ENCODE results near the gene MUS81.
"Not testable (repeated sequence)": the region's sequence is repeated elsewhere in the genome, so short reads cannot be mapped to it uniquely, and the experiment has no call there.

Gene MUS81

DNA sequence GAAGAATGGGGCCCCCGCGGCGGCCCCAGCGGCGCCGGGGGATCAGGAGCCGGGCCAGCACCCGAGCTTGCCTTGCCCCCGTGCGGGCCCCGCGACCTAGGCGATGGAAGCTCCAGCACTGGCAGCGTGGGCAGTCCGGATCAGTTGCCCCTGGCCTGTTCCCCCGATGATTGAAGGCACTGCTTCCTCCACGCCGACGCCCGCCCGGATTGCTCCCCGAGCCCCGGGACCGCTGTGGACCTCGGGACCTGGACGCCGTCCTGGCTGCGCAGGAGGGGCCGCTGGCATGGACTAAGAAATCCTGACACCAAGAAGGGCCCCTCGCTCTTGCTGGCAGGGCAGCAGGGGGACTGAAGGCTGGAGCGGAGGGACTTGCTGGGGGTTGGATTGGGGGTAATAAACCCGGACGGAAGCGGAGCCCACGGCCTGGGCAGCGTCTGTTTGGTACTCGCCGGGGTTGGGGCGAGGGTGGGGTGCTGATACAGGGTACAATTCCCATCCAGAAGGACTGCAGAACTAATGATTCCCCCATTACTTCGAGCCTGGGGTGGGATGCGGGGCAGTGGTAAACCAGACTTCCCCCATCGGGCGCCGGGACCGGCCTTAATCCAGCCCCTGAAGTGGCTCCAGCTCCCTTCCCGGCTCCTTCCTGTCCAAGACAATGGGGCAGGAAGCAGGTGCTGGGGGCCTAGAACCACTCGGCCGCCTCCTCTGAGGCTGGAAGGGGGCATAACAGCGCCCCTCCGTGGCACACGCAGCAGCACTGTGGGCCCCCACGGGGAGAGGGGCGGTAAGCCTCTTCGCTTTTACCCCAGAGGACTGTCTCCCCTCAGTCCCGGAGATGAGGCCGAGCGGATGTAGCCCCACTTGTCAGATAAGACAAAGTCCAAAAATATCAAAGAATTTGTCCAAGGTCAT is 31.2 kb downstream of the MUS81 start:
- DNase-seq (ENCODE audit: low read depth in 2 of 2) = no peak

DNA sequence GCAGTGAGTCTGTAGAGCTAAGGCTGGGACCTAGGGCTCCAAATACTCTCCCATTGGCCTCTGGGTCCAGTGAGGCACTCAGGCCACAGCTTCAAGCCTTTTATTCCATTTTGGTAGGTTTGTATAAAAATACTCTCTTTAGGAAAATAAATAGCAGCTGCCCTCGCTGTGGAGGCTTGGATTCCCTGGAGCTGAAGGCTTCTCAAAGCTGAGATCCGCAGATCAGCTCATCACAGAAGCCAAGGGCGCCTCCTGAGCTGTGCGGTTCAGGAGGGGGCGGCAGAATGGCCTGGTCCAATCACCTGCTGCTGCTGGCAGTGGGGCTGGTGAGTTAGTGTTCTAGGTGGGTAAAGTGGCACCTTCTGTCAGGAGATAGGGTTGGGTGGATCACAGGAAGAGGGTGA is 31.9 kb downstream of the MUS81 start:
- DNase-seq (ENCODE audit: low read depth in 2 of 2) = not testable (repeated sequence)

DNA sequence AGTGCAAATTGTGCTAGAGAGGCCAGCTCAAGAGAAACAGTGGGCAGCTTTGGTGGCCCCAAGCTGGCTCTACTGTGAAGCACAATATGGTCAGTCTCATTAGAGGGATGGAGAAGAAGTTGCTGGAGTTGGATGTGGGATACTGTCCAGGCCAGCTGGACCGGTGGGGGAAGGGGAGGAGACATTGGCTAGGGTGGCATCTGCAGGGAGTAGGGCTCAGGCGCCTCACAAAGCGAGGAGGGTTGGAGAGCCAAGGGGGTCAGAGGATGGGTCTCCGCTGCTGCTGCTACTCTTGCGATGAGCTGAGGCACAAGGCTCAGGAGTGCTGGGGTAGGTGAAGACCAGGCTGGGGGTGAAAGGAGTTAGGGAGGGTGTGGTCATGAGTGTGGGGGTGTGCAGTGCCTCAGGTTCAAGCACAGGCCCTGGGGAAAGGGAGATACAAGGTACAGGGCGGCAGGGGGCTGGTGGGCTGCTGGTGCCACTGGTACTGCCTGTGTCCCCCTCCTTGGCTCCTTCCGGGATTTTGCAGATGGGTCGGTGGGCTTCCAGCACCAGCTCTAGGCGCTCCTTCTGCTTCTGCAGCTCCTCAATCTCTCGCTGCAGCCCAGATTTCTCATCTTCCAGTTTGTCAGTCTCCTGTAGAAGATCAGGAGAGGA is 32.6 kb downstream of the MUS81 start:
- DNase-seq (ENCODE audit: low read depth in 2 of 2) = no peak

DNA sequence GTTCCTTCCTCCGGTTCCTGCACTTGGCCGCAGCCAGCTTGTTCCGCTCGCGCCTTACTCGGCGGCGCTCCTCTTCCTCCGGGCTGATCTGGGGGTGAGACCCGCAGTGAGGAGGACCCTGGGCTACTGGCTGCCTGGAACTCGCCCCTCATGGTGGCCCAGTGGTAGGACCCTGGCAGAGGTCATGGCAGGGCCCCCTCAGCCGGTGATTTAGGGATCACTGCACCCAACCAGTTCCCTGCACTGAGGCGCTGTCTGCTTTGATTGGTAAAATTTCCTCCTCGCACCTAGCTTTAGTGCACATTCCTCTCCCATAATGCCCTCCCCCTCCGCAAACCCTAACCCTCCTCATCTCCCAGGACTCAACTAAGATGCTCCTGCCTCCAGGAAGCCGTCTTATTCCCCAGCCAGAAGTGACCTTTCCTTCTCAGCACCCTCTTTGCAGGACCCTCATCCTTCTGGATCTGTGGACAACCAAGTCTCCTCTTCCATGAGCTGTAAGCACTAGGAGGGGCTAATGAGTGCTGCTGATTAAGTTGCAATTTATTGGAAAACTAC is 33.9 kb downstream of the MUS81 start:
- DNase-seq (ENCODE audit: low read depth in 2 of 2) = no peak

DNA sequence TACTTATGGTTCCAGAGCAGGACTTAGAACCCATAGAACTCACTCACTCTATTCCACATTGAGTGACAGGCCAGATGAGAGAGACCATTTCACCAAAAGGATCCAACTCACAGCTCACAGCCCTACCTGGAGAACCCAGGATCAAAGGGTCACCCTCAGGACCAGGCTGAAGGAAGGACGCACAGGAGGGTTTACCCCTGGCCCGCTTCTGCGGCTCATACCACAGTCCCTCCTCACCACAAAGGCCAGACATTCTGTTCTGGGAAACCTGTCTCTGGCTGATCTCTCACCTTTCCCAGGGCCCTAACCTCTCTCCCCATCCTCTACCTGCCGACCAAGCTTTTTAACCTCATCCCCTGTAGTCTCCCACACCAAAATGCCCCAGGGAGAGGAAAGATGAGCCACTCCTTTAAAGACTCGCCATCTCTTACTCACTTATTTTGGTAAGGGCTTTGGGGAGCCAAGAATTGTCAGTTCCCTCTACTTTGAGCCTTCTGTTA is 35.3 kb downstream of the MUS81 start:
- no peak for DNase-seq (ENCODE audit: low read depth in 2 of 2)

DNA sequence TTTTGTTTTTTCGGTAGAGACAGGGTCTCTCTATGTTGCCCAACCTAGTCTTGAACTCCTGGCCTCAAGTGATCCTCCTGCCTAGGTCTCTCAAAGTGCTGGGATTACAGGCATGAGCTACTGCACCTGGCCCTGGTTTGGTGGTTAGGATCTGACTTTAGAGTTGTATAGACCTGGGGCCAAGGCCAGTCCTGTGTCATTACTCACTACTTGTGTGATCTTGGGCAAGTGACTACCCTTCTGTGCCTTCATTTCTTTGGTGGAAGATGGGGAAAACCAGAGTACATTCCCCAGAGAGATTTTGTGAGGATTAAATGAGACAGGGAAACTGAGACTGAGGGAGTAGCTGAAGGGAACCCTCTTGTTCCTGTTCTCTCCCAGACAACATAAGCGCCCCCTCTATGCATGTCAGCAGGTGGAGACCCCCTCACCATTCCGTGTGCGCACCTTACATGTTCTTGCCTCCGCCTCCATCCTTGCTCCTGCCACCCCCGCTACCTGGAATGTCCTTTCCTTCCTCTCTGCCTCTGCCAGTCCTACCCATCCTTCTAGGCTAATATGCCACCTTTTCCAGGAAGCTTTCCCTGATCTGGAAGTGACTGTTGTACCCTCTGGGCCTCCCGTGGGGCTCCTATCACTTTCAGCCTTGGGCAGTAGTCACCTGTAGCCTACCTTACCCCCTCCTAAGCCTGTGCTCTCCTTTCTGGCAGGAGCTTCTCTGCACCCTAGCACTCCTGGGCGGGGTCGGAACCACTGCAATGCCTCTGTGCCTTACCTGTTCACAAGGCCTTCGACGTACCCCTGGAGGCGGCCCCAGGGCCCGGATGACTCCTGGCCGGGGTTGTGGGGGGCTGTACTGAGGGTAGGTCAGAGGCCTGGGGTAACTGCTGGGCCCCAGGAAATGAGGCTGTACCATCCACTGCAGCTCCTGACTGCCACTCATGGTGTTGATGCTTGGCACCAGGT is 36.1 kb downstream of the MUS81 start:
- no peak for DNase-seq (ENCODE audit: low read depth in 2 of 2)

DNA sequence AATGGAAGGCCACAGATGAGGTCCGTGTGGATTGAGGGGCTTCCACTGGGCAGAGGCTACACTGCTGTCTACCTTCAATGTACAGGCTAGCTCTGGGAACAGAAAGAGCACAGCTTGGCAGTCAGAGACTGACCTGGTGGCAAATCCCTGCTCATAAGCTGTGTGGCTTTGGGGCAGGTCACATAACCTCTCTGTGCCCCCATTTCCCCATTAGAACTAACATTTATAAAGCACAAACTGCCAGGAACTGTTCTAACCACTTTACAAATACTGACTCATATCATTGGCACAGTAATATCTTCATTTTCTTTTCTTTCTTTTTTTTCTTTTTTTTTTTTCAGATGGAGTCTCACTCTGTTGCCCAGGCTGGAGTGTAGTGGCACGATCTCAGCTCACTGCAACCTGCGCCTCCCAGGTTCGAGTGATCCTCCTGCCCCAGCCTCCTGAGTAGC is 36.8 kb downstream of the MUS81 start:
- DNase-seq (ENCODE audit: low read depth in 2 of 2) = no peak

DNA sequence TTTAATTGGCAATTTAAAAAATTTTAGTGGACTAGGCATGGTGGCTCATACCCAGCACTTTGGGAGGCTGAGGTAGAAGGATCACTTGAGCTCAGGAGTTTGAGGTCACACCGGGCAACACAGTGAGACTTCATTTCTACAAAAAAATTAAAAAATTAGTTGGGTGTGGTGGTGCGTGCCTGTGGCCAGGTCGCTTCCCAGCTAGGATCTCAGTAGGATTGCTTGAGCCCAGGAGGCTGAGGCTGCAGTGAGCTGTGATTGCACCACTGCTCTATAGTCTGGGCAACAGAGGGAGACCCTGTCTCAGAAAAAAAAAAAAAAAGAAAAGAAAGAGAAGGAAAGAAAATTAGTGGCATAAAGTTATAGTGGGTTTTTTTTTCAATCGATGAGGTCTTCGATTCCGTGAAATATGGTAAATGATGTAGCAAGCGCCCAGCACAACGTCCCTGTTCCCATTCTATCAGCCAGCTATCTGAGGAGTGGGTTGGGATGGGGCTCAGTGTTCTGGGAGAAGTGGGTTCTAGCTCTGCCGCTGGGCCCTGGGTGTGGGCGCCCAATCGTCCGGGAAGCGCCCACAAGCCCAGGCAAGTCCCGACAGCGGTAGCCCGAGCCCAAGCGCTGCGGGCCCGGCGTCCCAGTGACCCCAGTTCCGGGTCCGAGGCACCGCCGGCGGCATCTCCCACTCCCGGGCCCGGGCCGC is 38.6 kb downstream of the MUS81 start:
- DNase-seq (ENCODE audit: low read depth in 2 of 2) = no peak

DNA sequence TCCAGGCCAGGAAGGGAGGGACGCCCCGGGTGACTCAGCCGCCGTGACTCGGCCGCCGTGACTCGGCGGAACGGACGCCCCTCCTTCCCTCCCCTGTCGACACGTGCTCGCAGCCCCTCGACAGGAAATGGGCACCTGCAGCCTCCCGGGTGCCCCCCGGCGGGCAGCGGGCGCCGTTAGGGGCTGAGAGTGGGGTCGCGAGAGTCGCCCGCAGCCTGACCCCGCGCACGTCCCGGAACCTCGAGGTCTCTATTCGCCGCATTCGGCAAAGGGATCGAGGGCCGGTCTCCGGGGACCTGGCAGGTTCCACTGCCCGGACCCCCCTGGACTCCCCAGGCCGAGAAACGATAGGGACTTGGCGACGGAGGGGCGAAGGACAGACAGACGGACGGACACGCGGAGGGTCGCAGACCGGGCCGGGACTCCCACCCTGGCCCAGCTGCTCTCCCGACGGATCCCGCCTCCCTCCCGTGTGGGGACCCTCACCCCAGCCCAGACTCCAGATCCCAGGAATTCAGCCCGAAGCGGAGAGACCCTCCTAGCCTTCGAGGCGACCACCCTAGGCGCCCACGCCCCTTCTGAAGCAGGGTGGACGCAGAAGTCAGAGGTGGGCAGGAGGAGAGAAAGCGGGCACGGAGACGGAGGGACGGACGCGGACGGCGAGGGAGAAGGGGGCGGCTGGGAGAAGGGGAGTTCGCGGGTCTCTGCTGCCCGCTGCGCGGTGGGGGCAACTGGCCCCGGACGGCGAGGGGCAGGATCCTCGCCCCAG is 39.3 kb downstream of the MUS81 start:
- peak; percentile 56 to 63 for DNase-seq (ENCODE audit: low read depth in 2 of 2)

DNA sequence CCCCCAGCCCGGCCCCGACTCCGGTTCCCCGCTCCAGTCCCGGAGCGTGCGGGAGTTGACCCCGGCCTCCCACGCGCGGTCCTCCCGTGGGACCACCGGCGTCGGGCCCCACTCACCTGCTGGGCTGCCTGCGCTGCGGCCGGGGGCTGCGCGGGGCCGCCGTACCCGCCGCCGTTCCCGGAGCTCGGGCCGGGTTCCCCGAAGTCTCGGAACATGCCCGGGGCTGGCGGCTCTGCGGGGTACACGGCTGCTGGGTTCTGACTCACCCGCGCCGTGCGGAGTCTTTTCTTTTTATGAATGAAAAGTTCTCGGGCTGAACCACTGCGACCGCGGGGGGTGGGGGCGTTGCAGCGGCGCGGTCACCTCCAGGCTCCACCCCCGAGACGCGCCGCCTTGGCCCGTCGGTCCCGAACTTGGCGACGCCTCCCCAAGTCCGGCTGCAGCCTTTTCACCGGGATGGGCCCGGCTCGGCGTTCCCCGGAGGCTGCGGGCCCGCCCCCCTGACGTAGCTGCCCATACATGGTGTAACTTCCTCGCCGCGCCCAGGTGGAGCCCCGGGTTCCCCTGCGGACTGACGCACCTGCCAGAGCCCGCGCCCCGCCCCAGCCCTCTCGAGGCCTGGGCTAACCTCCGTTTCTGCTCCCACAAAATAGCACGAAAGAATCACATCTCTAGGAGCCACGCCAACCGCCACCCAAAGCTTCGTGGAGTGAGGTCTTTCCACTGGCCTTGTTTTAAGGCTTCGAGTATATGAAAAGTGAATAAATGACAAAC is 40.1 kb downstream of the MUS81 start, which contains the start of gene FOSL1:
FOSL1 (minus strand) TSS at position 264 of the 774 bp plus-strand sequence; CDS start at position 215, 49 bp downstream.
- peak; percentile 84 to 90 for DNase-seq (ENCODE audit: low read depth in 2 of 2)

DNA sequence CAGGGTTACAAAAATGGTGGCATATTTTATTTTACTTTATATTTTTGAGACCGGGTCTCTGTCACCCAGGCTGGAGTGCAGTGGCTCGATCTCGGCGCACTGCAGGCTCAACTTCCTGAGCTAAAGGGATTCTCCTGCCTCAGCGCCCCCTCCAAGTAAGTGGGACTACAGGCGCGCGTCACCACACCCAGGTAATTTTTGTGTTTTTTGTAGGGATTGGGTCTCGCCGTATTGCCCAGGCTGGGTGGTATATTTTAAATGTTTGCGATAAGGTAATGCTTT is 40.6 kb downstream of the MUS81 start:
- no peak for DNase-seq (ENCODE audit: low read depth in 2 of 2)

DNA sequence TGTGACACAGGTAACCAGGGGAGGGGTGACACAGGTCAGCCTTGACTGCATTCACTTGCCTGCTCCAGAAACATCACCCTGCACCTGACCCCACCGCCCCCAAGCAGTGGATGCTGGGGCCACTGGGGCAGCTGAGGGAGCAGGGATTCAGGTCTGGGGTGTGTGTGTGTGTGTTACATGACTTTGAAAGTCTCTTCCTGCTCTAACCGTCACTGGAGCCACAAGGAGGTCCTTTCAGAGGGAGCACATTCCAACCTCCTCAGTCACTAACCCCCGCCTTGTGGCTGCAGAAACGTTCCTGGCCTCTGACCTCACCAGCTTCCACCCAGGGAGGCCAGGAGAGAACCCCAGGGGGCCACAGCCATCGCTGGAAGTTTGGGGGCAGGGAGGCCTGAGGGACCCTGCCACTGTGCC is 42.8 kb downstream of the MUS81 start:
- no peak for DNase-seq (ENCODE audit: low read depth in 2 of 2)

DNA sequence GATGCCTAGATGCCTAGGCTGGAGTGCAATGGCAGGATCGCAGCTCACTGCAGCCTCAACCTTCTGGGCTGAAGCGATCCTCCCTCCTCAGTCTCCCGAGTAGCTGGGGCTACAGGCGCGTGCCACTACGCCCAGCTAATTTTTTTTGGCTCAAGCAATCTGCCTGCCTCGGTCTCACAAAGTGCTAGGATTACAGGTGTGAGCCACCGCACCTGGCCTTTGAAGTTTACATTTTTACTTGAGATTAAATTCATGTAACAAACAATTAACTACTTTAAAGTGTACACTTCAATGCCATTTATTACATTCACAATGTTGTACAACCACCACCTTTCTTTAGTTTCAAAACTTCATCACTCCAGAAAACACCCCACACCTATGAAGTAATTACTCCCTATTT is 43.5 kb downstream of the MUS81 start:
- DNase-seq (ENCODE audit: low read depth in 2 of 2) = no peak

DNA sequence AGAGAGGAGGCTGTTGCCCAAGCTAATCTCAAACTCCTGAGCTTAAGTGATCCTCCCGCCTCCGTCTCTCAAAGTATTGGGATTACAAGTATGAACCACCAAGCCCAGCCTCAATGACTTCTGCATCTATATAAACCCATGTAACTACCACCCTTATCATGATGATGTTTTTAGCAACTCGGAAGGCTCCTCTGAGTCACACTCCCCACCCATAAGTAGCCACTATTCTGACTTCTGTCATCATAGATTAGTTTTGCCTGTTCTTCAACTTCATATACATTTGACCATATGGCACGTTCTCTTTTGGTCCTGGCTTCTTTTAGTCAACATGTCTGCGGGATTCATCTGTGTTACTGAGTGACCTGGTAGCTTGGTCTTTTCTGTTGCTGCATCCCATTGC is 46.4 kb downstream of the MUS81 start:
- no peak for DNase-seq (ENCODE audit: low read depth in 2 of 2)

DNA sequence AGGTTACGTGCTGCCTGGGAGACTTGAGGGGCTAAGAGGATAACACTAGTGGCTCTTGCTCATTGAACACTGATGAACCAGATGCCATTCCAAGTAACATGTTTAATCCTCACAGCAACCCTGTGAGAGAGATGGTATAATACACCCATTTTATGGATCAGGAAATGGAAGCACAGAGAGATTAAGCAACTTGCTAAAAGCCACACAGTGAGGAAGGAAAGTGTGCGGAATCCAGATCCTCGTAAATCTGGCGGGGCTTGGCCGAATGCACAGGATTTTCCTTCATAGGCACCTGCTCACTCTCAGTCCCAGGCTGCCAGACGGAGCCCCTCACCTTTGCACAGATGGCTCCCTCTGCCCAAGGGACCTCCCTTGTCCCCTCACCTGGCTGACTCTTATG is 47.6 kb downstream of the MUS81 start:
- DNase-seq (ENCODE audit: low read depth in 2 of 2) = no peak

DNA sequence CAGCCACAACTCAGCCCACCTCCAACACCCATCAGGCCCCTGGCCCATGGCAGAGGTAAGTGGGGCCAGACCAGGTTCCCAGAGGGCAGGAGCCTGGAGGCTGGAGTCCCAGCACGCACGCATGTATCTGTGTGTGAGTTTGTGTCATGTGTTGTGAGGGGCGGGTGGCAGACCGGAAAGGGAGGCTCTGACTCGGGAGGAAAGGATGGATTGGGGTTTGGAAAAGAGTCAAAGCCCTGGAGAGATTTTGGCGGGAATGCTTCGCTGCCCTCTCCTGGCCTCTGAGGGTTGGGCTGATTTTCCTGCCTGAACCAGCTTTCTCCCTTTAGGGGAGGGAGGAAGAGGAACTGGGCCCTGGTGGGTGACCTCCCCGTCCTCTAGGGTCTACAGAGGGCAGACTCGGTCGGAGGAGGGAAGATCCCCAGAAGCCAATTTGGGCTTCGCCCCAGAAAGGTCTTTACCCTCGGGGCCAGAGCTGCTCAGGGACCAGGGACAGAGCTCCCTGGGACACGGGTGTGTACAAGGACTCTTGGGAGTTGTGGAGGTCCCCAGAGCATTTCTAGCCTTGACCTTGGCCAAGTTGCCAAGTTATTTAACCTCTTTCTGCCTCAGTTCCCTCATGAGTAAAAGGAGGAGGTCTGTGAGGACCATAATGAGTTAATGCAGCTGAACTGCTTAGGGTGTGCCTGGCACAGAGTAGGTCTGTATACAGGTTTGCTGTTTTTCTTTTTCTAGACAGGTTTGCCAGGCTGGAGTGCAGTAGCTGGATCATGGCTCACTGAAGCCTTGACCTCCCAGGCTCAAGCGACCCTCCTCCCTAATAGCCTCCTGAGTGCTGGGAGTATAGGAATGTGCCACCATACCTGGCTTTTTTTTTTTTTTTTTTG is 51.7 kb downstream of the MUS81 start:
- DNase-seq (ENCODE audit: low read depth in 2 of 2) = no peak

DNA sequence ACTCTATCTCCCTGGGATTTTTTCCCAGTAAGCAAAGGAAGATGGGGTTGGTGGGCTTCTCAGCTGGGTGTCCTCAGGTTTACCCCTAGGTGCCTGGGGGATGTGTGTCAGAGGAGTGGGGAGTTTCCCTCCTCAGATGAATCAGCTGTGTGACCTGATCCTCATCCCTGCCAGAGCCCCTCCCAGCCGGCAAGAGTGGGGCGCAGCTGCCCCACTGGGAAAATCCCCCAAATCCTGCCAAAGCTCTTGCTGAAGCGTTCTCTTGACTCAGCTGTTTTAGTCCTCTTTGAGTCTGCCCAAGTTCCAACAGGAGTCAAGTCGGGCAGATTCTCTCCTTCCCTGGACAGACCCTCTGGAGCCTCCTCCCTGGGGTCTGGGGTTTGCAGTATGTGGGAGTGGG is 52.6 kb downstream of the MUS81 start:
- no peak for DNase-seq (ENCODE audit: low read depth in 2 of 2)

DNA sequence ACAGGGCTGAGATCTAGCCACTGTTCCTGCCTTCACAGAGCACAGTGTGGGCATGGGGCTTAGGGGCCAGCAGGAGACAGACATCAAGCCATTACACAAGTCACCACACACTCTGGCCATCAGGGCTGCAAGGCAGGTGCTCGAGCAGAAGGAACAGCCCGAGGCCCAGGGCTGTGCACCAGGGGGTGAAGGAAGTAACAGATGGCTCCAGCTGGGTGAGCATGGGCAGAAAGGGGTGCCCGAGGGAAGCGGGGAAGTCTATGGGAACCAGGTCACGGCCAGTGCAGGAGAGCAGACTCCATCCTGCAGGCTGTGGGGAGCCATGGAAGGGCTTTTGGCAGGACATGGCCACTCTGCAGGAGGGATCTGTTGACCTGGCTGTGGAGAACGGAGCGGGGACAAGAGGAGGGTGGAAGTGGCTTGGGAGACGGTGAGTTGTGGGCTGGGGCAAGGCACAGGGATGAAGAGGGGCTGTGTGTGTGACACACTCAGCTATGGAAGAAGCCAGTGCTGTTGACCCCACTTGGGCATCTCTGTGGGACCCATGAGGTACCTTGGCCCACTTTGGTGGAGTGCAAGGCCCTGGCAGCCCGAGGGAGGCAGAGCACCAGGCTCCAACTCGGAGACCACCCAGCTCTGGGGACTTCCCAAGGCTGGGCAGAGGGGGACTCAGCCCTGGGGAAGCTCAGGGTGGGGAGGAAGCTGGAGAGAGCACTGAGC is 55.0 kb downstream of the MUS81 start:
- DNase-seq (ENCODE audit: low read depth in 2 of 2) = no peak
